Uterus (tissue), 2 donors: ENCODE results near the gene CALM3.

Source experiments
- POLR2A ChIP-seq, 2 donors: fragments of 450-650 bp; IDR thresholded peaks; one replicate each; pipeline ENCODE4 v1.6.1; 2016; ENCODE audit warnings: antibody characterized with exemption in 2 of 2, mild to moderate bottlenecking in 1 of 2, moderate library complexity in 1 of 2
- TF ChIP-seq, protein P1 (sequence below), 4 experiments: fragments of 200-600 bp in 2 of 4; fragments of 450-650 bp in 2 of 4; sonication (generic) in 2 of 4; IDR thresholded peaks; one replicate each; pipeline ENCODE4 v1.5.1; 2016 to 2019; ENCODE audit warnings: antibody characterized with exemption in 4 of 4, mild to moderate bottlenecking in 2 of 4, moderate library complexity in 1 of 4

DNA sequence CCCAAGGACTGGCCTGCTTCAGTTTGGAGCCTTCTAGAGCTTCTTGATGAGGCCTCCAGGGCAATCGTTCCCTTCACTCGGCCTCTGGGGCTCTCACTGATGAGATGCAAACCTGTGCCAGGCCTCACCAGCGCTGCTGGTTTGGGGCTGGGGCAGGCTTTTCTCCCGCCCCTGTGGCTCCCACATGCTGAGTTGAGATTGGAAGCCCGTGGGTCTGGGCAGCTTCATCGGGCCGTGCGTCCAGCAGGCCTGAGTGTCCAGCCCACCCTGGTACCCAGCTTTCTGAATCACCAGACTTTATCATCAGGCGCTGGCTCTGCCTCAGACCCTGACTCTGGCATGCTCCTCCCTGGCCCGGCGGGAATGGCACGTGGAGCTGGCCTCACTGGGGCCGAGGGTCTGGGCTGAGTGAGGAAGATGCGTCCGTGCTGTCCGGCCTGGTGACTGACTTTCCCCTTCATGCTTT is 4.3 kb downstream of the CALM3 start:
- TF ChIP-seq, protein P1, sequence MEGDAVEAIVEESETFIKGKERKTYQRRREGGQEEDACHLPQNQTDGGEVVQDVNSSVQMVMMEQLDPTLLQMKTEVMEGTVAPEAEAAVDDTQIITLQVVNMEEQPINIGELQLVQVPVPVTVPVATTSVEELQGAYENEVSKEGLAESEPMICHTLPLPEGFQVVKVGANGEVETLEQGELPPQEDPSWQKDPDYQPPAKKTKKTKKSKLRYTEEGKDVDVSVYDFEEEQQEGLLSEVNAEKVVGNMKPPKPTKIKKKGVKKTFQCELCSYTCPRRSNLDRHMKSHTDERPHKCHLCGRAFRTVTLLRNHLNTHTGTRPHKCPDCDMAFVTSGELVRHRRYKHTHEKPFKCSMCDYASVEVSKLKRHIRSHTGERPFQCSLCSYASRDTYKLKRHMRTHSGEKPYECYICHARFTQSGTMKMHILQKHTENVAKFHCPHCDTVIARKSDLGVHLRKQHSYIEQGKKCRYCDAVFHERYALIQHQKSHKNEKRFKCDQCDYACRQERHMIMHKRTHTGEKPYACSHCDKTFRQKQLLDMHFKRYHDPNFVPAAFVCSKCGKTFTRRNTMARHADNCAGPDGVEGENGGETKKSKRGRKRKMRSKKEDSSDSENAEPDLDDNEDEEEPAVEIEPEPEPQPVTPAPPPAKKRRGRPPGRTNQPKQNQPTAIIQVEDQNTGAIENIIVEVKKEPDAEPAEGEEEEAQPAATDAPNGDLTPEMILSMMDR (IDR thresholded peaks at IDR 0.05) = no peak
- no peak for TF ChIP-seq POLR2A (IDR thresholded peaks at IDR 0.05)
